Caco-2 (cell line): ENCODE measurements around the gene SLC52A1. TPM values are rescaled to one million over a fixed set of nuclear protein-coding genes. Genes with fewer than 3 reads are reported as not detected.

Source experiments
- BruUV-seq: library from RNA; stranded (reverse); fragments of 400-500 nt; replicated peaks from 2 replicates; lab custom pipeline; 2021; lab: Mats Ljungman, UMichigan
- CTCF ChIA-PET: fragments of 300-600 bp; sonication (Branson Sonifier 250); formaldehyde crosslinking; loops from one replicate; lab custom pipeline; 2022; ENCODE audit warnings: antibody characterized with exemption; lab: Charles Lee
- POLR2A ChIA-PET: fragments of 300-600 bp; sonication (Branson Sonifier 250); formaldehyde crosslinking; loops from one replicate; lab custom pipeline; 2022; ENCODE audit warnings: antibody characterized with exemption; lab: Charles Lee
- DNase-seq, 2 experiments: peaks; one replicate each; pipeline versions ENCODE4 v3.0.0 to v3.0.0-alpha.2; 2020 to 2022
- H3K27me3 ChIP-seq: replicated peaks from 2 replicates; pipeline ENCODE4 v1.6.0; 2011; ENCODE audit warnings: low read length; ENCODE audit not compliant: control insufficient read depth, insufficient read depth
- H3K36me3 ChIP-seq: 2 replicates; pipeline ENCODE4 v1.5.1; 2011; ENCODE audit warnings: low read length; ENCODE audit not compliant: control insufficient read depth, insufficient read depth
- H3K4me1 ChIP-seq: fragments of 250-450 bp; sonication (Bioruptor Pico); 2 replicates; pipeline ENCODE4 v1.5.1; 2020; ENCODE audit warnings: mild to moderate bottlenecking
- H3K4me3 ChIP-seq: 2 replicates; pipeline ENCODE4 v1.5.1; 2011; ENCODE audit warnings: low read depth, mild to moderate bottlenecking, control low read depth, low read length
- H3K9me3 ChIP-seq: fragments of 250-450 bp; sonication (Bioruptor Pico); 2 replicates; pipeline ENCODE4 v1.5.1; 2020; ENCODE audit warnings: mild to moderate bottlenecking, moderate library complexity
- H3K27ac Mint-ChIP-seq: one replicate; pipeline ENCODE4 v1.8.0; 2022; ENCODE audit warnings: mixed read lengths; ENCODE audit not compliant: unreplicated experiment
- H3K27me3 Mint-ChIP-seq: one replicate; pipeline ENCODE4 v1.8.0; 2022; ENCODE audit warnings: mixed read lengths; ENCODE audit not compliant: insufficient read depth, unreplicated experiment
- H3K36me3 Mint-ChIP-seq: one replicate; pipeline ENCODE4 v1.8.0; 2022; ENCODE audit warnings: mild to moderate bottlenecking, mixed read lengths; ENCODE audit not compliant: insufficient read depth, unreplicated experiment
- H3K4me1 Mint-ChIP-seq: one replicate; pipeline ENCODE4 v1.8.0; 2022; ENCODE audit warnings: low read depth, mixed read lengths; ENCODE audit not compliant: unreplicated experiment
- H3K4me3 Mint-ChIP-seq: one replicate; pipeline ENCODE4 v1.8.0; 2022; ENCODE audit warnings: mild to moderate bottlenecking, moderate library complexity, mixed read lengths; ENCODE audit not compliant: unreplicated experiment
- H3K9me3 Mint-ChIP-seq: one replicate; pipeline ENCODE4 v1.8.0; 2022; ENCODE audit warnings: mixed read lengths; ENCODE audit not compliant: unreplicated experiment
- CTCF ChIP-seq, 2 experiments: fragments of 200-600 bp in 1 of 2; IDR thresholded peaks; 1 replicate in 1 of 2; 2 replicates in 1 of 2; pipeline versions ENCODE4 v1.5.1 to v1.8.0; 2011 to 2022; ENCODE audit warnings: antibody characterized with exemption in 1 of 2, control low read depth in 1 of 2, inconsistent platforms in 1 of 2, low read depth in 1 of 2, low read length in 1 of 2, mild to moderate bottlenecking in 1 of 2, moderate library complexity in 1 of 2; ENCODE audit not compliant: insufficient read depth in 1 of 2, severe bottlenecking in 1 of 2, unreplicated experiment in 1 of 2
- intact Hi-C: fragments of 100-400 bp; cut with micrococcal nuclease; formaldehyde crosslinking; loops from one replicate; pipeline ENCODE4 v1.10.0; 2022; ENCODE audit not compliant: unreplicated experiment
- total RNA-seq: library from RNA; stranded (reverse); gene quantifications from 2 replicates; pipeline ENCODE4 v1.2.3, GENCODE V29; 2022

The SLC52A1 gene
- total RNA-seq, 1 experiment from 2014 or later = not detected

DNA sequence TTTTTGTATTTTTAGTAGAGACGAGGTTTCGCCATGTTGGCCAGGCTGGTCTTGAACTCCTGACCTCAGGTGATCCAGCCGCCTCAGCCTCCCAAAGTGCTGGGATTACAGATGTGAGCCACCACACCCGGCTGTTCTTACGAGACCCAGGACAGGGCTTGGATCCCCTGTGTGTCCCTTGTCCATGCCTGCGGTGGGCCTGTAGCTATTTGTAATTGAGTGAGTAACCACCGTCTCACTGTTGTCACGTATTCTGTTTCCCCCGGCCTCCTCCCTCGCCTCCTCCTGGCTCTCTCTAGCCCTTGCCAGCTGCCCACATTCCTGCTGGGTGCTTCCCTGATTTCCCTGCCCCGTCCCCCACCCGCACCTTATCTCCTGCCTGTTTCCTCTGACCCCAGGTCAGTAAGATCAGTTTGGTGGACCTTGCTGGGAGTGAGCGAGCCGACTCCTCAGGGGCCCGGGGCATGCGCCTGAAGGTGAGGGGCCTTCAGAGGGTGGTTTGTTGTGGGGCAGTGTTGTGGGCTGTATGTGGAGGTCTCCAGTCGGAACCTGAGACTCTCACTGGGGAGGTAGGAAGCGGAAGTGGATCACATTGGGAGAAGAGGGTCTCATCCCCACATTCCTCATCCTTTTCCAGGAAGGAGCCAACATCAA lies 31.9 kb downstream of the SLC52A1 start:
- CTCF ChIA-PET = no interaction called here
- Histone ChIP-seq H3K4me3 (no peak overlapping the region), H3K4me1 (peaks cover 5% of the 10 kb centered on the region), H3K27me3 (no peaks in the 10 kb centered on the region), H3K36me3 (peaks cover 1% of the 10 kb centered on the region), H3K9me3 (no peaks in the 10 kb centered on the region)
- POLR2A ChIA-PET = no interaction called here
- Mint-ChIP-seq H3K4me3 (no peak overlapping the region), H3K27ac (no peak overlapping the region), H3K36me3 (peaks cover 69% of the 10 kb centered on the region), H3K9me3 (no peaks in the 10 kb centered on the region), H3K27me3 (no peaks in the 10 kb centered on the region), H3K4me1 (no peaks in the 10 kb centered on the region)
- TF ChIP-seq CTCF (IDR thresholded peaks at IDR 0.05; ENCODE audit: insufficient read depth in 1 of 2, low read depth in 1 of 2, low read length in 1 of 2, severe bottlenecking in 1 of 2, unreplicated experiment in 1 of 2) = no peak
- no peak for DNase-seq
- BruUV-seq = no TSS peak
- intact Hi-C loops = no loop called here

DNA sequence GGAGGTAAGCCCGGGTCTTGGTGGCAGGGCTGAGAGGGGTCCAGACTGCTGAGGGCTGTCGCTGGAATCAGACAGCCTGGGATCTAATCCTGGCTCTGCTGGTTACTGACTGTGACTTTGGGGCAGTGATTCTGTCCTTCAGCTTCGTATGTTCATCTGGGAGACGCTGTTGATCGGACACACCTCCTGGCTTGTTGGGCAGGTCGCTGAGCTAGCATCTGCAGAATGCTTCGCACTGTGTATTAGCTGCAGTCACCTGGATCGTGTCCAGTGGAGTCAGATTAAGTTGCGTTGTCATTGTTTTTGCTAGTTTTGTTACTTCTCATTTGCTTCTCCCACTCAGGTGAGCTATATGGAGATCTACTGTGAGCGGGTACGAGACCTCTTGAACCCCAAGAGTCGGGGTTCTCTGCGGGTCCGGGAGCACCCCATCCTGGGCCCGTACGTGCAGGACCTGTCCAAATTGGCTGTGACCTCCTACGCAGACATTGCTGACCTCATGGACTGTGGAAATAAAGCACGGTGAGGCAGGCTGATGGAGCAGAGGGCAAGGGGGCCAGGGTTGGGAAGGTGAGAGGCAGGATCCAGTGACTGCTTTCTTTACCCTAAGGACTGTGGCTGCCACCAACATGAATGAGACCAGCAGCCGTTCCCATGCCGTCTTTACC lies 33.0 kb downstream of the SLC52A1 start:
- intact Hi-C loops = no loop called here
- no peak for TF ChIP-seq CTCF (IDR thresholded peaks at IDR 0.05; ENCODE audit: insufficient read depth in 1 of 2, low read depth in 1 of 2, low read length in 1 of 2, severe bottlenecking in 1 of 2, unreplicated experiment in 1 of 2)
- no peaks in the 10 kb centered on the region for H3K9me3 Mint-ChIP-seq
- H3K9me3 ChIP-seq = no peaks in the 10 kb centered on the region
- no peak overlapping the region for H3K27ac Mint-ChIP-seq
- H3K36me3 Mint-ChIP-seq = peaks cover 58% of the 10 kb centered on the region
- H3K27me3 Mint-ChIP-seq = no peaks in the 10 kb centered on the region
- H3K4me3 Mint-ChIP-seq = no peak overlapping the region
- H3K4me1 ChIP-seq = peaks cover 5% of the 10 kb centered on the region
- no TSS peak for BruUV-seq
- no peak for DNase-seq
- peaks cover 1% of the 10 kb centered on the region for H3K36me3 ChIP-seq
- H3K27me3 ChIP-seq = no peaks in the 10 kb centered on the region
- H3K4me1 Mint-ChIP-seq = no peaks in the 10 kb centered on the region
- ChIA-PET POLR2A (no interaction called here), CTCF (no interaction called here)
- no peak overlapping the region for H3K4me3 ChIP-seq

GRCh38 chr17:5000237-5000639 lies 35.0 kb downstream of the SLC52A1 start:
- H3K9me3 Mint-ChIP-seq = no peaks in the 10 kb centered on the region
- H3K27ac Mint-ChIP-seq = no peak overlapping the region
- no peak for DNase-seq
- intact Hi-C loops = no loop called here
- H3K27me3 Mint-ChIP-seq = no peaks in the 10 kb centered on the region
- Histone ChIP-seq H3K27me3 (no peaks in the 10 kb centered on the region), H3K9me3 (no peaks in the 10 kb centered on the region), H3K4me3 (no peak overlapping the region), H3K4me1 (peaks cover 5% of the 10 kb centered on the region), H3K36me3 (peaks cover 1% of the 10 kb centered on the region)
- H3K4me1 Mint-ChIP-seq = no peaks in the 10 kb centered on the region
- no peak overlapping the region for H3K4me3 Mint-ChIP-seq
- no peak for TF ChIP-seq CTCF (IDR thresholded peaks at IDR 0.05; ENCODE audit: insufficient read depth in 1 of 2, low read depth in 1 of 2, low read length in 1 of 2, severe bottlenecking in 1 of 2, unreplicated experiment in 1 of 2)
- peaks cover 44% of the 10 kb centered on the region for H3K36me3 Mint-ChIP-seq
- ChIA-PET POLR2A (no interaction called here), CTCF (interaction anchor here (0.7 kb wide), 1 partner anchor 35 kb away, joined by 3 read pairs; the partner anchor contains the start of gene SLC52A1)
- BruUV-seq = no TSS peak
